Suppressor macrophage treated with lipopolysaccharide for 4 hours (primary cell): ENCODE measurements around the gene OR2T5.
"Not testable (repeated sequence)": the region's sequence is repeated elsewhere in the genome, so short reads cannot be mapped to it uniquely, and the experiment has no call there.

Experiments
- DNase-seq: peaks from one replicate; pipeline ENCODE4 v3.0.0-alpha.2; 2020

OR2T5 gene

DNA sequence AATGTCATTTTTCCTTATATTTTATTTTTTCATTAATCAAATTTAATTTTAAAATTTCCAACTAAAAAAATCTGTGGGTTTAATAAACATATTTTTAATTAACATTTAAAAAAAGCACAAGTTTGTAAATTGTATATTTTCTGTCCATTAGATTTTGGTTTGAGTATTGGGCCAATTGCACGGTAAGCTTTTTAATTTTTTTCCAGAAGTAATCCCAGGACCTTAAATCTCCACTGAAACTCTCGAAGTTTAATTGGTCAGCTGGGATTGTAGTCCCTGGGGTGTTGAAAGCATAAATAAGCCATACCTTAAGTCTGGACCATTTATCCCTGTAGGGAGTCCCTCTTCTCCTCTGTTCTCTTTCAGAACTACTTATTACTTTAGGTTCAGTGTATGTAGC, 19.4 kb downstream of the OR2T5 start, which contains the start of gene OR2G6:
OR2G6 (plus strand) TSS at position 301 of the 400 bp plus-strand sequence. CDS start 13,574 bp downstream, outside the sequence.
- not testable (repeated sequence) for DNase-seq

DNA sequence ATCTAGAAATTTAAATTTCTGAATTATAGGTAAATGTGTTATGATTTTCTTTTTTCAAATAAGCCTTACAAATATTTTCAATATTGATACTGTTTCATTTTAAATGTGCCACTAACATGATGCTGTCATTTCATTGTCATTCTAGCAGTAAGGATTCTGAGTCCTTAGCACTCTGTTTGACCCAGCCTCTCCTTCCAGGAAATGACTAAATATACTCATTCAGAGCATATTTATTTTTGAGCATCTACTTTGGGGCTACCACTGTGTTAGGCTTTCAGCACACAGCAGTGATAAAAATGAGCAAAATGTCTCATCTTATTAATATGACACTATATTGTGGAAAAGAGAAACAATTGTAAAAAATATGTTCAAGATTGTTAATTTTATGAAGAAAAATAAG, 21.8 kb downstream of the OR2T5 start:
- DNase-seq = not testable (repeated sequence)

DNA sequence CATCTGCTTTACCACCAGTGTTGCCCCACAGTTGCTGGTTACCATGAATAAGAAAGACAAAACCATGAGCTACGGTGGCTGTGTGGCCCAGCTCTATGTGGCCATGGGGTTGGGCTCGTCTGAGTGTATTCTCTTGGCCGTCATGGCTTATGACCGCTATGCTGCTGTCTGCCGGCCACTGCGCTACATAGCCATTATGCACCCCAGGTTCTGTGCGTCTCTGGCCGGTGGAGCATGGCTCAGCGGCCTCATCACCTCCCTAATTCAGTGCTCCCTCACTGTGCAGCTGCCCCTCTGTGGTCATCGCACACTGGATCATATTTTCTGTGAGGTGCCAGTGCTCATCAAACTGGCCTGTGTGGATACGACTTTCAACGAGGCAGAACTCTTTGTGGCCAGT, 33.5 kb downstream of the OR2T5 start:
- no peak for DNase-seq

DNA sequence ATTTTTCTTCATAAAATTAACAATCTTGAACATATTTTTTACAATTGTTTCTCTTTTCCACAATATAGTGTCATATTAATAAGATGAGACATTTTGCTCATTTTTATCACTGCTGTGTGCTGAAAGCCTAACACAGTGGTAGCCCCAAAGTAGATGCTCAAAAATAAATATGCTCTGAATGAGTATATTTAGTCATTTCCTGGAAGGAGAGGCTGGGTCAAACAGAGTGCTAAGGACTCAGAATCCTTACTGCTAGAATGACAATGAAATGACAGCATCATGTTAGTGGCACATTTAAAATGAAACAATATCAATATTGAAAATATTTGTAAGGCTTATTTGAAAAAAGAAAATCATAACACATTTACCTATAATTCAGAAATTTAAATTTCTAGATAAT, 49.1 kb downstream of the OR2T5 start:
- DNase-seq = not testable (repeated sequence)
